DLD1 (cell line): ENCODE results near the gene CMTM6.
"Not testable (repeated sequence)": the region's sequence is repeated elsewhere in the genome, so short reads cannot be mapped to it uniquely, and the experiment has no call there.

Experiments used
- in situ Hi-C: cut with HindIII; loops from 2 replicates; pipeline ENCODE4 v1.10.0; 2017; ENCODE audit warnings: low sequenced_read_pairs

CMTM6 gene, protein sequence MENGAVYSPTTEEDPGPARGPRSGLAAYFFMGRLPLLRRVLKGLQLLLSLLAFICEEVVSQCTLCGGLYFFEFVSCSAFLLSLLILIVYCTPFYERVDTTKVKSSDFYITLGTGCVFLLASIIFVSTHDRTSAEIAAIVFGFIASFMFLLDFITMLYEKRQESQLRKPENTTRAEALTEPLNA

DNA sequence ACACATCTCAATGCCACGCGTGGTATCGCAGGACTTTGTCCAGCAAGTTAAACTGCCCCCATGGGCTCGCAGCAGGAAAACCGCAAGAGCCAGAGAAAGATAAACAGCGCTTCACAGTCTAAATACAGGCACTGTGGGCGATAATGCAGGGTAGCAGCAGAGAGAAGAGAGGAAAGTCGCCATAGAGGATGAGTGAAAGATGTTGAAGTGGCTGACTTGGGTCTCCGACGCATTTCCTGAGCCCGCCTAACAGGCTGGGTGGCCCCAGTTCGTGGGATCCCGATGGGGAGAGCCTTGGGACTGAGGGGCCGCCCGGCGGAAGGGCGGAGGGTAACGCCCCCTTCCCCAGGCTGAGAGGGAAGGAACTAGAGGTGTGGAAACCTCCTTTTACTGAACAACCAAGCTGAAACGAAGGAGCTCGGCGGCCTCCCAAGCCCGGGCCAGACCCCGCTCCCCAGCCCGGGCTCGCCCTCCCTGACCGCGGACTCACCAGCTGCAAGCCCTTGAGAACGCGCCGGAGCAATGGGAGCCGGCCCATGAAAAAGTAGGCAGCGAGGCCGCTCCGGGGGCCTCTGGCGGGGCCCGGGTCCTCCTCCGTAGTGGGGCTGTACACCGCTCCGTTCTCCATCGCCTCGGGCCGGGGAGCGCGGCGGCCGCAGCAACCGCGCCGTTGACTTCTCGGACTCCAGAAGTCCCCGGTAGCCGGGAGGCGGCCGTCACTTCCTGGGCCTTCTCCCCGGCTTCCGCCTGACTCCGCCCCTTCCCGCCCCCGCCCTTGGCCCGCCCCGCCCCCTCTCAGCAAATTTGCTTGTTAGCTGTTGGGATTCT lies at the start of gene CMTM6:
Gene CMTM6, minus strand, starts transcription at position 735 of the 828 bp plus-strand sequence. Its CDS starts 107 bp downstream, at position 628.
- in situ Hi-C loops, result no loop called here

DNA sequence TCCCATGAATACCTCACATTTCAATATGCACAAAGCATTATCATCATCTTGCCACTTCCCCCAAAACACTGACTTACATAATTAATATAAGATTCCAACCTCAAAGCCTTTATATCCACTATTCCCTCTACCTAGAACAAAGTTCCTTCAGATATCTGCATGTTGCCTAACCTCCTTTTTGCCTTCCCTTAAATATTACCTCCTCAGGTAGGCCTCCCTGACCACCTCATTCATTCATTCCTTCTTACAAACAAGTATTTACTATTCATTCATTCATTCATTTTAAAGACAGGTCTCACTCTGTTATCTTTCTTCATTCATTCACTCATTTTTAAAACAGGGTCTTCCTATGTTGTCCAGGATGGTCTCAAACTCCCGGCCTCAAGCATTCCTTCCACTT lies 49.4 kb upstream of the CMTM6 start:
- in situ Hi-C loops, result no loop called here

DNA sequence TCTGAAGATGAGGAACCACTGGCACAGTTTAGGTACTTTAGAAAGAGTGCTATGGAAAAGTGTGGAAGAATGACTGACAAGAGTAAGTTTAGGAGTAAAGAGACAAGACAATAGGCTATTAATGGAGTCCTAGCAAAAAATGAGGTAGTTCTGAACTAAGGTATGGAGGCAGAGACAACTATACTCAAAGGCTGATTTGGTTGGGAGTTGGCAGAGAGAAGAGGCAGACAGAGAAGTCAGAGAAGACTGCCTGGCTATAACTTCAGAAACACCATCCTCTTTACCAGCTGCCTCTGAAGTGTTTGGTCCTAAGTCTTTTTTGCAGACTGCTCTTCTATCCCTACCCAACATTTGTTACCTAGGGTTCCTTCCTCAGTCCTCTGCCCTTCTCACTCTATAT lies 48.8 kb upstream of the CMTM6 start:
- in situ Hi-C loops, result no loop called here

DNA sequence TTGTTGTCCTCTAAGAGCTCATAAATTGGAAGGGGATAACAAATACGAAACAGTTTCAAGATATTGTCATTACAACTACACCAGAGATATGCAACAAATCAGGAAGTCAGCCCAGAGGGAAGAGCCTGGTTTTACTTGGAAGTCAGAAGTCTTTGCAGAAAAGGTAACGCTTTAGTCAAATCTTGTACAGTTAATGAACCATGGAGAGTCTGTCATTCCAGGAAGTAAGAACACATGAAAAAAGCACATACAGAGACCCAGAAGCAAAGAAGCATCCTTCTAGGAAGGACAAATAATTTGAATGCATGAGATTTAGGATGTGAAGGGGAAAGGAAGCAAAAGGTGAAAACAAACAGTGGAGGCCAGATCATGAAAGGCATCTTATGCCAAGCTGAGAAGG lies 48.4 kb upstream of the CMTM6 start:
- in situ Hi-C loops, result no loop called here

DNA sequence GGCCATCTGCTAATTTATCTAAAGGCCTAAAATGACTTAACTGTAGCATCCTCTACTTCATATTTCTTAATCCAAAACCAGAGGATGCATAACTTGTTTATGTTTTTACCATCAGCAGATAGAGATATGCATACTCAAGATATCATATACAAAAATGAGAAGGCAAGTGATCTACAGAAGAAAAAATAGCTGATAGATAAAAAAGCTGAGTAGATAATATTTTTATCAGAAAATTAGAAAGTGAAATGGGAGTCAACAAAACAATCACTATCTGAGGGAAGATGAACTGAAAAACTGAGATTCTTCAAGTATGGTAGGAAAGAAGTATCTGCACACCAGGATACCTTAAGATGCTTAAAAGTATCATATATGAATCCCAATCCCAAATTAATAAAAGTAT lies 42.7 kb upstream of the CMTM6 start:
- in situ Hi-C loops, result no loop called here

DNA sequence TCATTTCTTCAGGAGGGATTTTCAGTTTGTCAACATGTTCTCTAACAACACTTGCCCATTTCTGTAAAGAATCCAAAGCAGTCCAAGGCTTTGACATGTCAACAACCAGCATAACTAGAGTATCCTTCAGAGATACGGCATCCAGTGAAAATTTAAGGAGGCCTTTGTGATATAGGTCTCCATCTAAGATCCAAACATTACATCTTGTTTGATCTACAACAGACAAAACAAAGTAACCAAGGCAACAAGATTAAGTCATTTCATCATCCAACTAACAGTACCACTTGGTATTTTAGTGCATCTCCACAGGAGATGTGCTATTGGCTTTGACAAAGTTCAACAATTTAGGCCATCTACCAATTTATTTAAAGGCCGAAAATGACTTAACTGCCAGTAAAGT lies 42.2 kb upstream of the CMTM6 start:
- in situ Hi-C loops, result no loop called here

DNA sequence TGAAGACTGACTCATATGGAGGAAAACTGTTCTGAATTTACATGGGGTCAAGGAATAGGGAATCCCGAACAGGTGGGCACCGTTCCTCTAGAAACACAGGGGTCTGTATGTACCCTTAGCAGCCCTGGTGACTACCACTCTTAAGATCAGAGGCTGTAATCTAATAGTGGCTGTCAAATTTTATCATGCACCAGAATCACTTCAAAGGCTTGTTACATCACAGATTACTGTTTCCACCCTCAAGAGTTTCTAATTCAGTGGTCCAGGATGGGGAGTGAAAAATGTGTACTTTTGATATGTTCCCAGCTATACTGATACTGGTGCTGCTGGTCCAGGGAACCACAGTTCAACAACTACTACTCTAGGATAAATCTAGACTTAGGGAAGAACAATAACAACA lies 40.2 kb upstream of the CMTM6 start:
- in situ Hi-C loops, result no loop called here

DNA sequence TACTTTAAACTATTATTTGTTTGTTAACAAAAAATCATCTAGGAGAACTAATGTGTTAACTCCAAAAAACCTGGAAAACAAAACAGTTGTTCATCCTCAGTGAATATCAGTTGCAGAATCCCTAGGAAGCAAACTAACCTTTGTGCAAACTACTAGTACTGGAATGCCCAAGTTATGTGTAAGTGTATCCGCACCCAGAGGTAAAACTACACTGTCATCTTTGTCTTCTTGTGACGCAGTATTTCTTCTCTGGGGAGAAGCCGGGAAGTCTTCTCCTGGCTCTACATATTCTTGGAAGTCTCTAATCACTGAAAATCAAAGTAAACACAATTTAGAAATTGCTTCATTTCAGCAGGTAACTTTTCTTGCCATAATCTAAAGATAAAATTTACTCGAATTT lies 38.2 kb upstream of the CMTM6 start:
- in situ Hi-C loops, result no loop called here

DNA sequence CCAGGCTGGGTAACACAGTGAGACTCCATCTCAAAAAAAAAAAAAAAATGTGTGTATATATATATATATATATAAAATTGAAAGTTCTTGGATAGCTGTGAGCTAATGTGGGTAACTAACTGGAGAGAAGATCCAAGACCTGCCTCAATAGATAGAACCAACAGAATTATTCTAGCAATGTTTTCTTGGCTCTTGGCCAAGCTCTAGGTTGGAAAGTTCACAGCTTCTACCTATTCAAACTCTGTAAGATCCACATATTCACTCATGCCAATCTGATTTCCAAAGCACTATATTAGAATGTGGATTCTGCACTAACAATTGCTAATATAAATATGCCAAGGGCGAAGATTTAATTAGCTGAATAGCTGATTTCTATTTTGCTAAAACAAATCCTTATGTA lies 29.8 kb upstream of the CMTM6 start:
- in situ Hi-C loops, result no loop called here

DNA sequence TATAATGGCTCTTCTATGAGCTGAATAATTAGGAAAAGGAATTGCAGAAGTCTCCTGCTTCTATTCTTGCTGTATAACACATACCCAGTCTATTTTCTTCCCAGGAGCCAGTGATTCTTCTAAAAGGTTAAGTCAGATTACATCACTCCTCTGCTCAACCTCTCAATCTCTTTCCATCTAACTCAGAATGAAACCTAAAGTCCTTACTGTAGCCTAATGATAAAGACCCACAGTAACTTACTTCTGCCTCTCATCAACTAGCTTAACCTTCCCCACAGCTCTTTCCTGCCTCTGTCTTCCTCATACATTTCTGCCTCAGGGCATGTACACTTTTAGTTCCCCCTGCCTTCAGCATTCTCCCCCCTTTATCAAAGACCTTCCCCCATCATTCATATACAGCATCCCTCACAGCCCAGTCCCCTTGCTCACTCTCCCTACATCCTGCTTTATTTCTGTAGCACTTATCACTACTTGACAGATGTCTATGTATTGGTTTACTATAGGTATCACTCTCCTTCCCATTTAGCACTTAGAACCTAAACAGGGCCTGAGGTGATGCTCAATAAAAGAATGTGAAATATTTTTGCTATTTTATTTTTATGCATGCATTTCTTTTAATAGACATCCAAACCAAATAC lies 28.5 kb upstream of the CMTM6 start:
- in situ Hi-C loops, result no loop called here

DNA sequence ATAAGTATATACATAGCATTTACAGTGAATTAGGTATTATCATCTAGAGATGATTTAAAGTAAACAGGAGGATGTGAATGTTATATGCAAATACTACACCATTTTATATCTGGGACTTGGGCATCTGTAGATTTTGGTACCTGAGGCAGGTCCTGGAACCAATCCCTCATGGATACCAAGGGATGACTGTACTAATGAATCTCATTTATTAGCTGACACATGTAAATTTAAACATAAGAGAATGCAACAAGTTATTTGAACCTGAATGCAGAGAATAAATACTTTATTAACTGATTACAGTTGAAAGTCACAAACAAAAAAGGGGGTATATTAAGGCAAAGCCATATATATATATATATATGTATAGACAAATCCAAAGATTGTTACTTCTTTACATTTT lies 23.1 kb upstream of the CMTM6 start:
- in situ Hi-C loops, result no loop called here

DNA sequence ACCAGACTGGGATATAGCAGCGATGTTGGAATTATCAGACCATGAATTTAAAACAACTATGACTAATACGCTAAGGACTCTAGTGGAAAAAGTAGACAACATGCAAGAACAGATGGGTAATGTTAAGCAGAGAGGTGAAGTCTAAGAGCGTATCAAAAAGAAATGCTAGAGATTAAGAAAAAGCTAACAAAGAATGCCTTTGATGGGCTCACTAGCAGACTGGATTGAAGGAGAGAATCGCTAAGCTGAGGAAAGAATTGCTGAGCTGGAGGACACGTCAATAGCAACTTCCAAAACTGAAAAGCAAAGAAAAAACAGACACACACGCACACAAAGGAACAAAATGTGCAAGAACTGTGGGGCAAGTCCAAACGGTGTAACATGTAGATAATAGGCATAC lies 20.0 kb upstream of the CMTM6 start:
- in situ Hi-C loops, result no loop called here

DNA sequence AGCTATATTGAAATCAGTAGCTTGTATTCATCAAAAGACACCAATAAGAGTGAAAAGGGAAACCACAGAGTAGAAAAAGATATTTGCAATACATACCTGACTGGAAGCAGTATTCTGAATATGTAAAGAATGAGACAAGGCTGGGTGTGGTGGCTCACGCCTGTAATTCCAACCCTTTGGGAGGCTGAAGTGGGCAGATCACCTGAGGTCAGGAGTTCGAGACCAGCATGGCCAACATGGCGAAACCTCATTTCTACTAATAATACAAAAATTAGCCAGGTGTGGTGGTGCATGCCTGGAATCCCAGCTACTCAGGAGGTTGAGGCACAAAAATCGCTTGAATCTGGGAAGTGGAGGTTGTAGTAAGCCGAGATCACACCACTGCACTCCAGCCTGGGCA lies 16.3 kb upstream of the CMTM6 start:
- in situ Hi-C loops, result not testable (repeated sequence)

DNA sequence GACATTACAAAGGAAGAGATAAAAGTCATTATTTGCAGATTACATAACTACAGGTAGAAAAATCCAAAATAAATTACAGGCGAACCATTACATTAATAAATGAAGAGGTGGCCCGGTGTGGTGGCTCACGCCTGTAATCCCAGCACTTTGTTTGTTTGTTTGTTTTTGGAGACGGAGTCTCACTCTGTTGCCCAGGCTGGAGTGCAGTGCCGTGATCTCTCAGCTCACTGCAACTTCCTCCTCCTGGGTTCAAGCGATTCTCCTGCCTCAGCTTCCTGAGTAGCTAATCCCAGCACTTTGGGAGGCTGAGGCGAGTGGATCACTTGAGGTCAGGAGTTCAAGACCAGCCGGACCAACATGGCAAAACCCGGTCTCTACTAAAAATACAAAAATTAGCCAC lies 14.1 kb upstream of the CMTM6 start:
- in situ Hi-C loops, result not testable (repeated sequence)

DNA sequence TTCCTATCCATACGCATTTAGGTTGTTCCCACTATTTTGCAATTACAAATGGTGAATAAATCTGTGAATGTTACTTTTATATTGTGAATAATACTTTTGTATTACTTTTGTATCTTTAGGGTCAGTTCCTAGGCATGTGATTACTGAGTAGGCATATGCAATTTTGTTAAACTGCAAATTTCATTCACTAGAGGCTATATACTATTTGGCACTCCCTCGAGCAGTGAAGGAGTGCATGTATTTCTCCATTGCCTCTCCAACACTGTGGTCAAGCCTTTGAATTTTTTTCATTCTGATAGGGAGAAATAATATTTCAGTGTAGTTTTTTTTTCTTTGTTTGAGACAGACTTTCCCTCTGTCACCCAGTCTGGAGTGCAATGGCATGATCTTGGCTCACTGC lies 8.4 kb upstream of the CMTM6 start:
- in situ Hi-C loops, result no loop called here

DNA sequence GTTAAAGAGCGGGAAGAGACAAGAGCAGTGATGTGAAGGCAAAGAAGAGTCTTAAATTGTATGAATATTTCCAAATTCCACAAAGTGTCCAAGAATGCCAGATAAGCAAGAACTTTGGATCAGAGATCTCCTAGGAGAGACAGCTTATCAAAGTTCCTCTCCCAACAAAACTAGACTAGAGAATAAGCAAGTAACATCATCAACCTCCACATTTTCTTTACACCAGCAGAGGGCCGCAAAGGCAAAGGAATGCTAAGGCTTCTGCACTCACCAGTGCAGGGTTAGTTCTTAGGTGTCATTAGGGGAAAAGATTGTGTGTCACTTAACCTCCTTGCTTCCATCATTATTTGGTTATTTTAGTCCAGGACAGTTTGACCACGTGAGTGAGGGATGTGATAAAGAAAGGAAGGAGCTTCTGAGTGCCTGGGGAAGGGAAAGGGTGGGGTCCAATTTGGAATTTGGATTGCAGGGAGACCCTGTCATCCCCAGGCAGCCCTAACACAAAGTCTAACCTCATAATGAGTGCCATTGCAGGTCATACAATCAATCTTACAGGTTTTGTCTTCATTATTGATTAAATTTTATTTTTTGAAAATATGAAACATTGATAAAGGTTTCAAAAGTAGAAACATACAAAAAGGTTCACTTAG lies 7.5 kb upstream of the CMTM6 start:
- in situ Hi-C loops, result no loop called here

DNA sequence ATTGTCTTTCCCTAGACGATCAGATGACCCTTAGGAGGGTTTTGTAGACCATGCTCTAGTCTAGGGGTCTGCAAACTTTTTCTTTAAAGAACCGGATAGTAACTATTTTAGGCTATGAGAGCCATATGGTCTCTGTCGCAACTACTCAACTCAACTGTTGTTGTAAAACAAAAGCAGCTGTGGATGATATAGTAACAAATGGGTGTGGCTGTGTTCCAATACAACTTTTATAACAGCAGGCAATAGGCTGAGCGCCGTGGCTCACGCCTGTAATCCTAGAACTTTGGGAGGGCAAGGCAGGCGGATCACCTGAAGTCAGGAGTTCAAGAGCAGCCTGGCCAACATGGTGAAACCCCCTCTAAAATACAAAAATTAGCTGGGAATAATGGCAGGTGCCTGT lies 6.1 kb upstream of the CMTM6 start:
- in situ Hi-C loops, result no loop called here

DNA sequence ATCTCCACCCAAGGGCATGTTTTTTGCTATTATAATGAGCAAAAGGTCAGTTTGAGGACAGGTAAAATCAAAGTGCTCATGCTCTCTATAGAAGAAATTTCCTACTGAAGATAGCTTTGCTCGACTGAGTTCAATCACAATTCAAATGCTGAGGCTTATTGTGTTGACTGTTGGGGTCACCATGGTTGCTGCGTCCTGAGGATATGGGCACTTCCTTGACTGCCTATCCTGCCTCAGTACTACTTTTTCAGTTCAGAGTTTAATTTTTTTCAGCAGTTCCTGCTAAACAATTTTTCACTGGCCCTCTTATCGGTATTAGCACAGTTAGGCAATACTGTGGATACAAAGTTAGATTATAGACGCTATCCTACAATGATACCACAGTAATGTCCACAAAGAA lies 3.8 kb upstream of the CMTM6 start:
- in situ Hi-C loops, result no loop called here

DNA sequence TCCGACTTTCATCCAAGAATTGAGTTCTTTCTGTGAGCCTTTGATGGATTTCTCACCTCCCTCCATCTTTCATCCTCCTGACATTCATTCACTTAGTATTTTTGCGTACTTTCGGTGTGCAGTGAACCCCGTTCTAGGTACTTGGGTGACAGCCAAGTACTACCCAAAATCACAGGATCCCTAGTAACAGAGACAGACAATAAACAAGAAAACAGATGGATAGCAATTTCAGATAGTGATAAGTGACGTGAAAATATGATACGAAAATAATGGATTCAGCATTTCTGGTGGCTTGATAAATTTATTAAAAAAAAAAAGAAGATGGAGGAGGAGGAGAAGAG lies 264 bp upstream of the CMTM6 start:
- in situ Hi-C loops, result no loop called here

DNA sequence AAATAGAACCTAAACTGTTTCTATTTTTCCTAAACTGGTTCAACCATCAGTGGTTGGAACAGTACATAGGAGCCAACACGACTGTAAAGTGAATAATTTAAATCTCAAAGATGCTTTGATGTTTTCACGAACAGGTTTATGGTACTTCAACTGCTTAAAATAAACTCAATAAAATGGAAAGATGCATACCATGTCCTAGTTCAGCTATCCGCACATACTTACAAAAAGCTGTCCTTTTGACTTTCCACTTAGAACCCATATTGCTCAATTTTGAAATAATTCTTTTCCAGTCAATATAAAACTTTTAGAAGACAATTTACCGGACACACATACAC lies 902 bp downstream of the CMTM6 start:
- in situ Hi-C loops, result no loop called here

DNA sequence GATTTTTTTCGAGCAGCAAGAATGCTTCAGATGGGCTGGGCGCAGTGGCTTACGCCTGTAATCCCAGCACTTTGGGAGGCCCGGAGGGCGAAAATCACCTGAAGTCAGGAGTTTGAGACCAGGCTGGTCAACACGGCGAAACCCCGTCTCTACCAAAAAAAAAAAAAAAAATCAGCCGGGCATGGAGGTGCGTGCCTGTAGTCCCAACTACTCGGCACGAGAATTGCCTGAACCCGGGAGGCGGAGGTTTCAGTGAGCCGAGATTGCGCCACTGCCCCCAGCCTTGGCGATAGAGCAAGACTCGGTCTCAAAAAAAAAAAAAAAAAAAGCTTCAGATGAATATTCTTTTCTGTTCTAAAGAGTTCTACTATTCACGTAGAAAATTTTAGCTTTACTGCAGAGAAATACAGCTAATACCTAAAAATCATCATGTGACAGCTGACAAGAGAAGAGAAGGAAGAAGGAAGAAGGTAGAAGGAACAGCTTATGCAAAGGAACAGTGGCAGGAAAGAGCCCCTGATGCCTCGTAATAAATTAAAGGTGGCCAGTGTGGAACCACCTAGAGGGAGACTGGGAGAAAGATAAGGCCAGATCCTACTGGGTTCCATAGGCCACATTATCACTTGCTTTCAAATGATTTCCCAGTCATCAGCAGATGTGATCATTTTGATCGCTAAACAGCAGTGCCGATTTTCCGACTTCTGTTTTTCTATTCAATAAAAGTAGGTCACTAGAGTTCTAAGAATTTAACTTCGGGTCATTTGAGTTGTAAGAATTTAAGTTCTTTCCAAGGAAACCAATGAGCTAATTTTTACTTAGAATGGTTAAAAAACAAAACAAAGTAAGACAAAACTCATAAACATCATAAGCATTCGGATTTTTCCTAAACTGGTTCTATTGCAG lies 1.5 kb downstream of the CMTM6 start:
- in situ Hi-C loops, result no loop called here
